Muscle layer of colon (tissue), 2 donors: Measurements from ENCODE around the gene TRPM6.
"Not testable (repeated sequence)": the region's sequence is repeated elsewhere in the genome, so short reads cannot be mapped to it uniquely, and the experiment has no call there.

Experiments
- H3K27ac ChIP-seq: one replicate; pipeline ENCODE4 v1.7.0; 2013; ENCODE audit warnings: low read depth, mild to moderate bottlenecking, low read length, moderate library complexity
- H3K27me3 ChIP-seq, 2 donors: one replicate each; pipeline ENCODE4 v1.7.0; 2013; ENCODE audit warnings: low read length in 2 of 2, mild to moderate bottlenecking in 2 of 2; ENCODE audit not compliant: insufficient read depth in 2 of 2, control insufficient read depth in 1 of 2
- H3K36me3 ChIP-seq: one replicate; pipeline ENCODE4 v1.7.0; 2013; ENCODE audit warnings: mild to moderate bottlenecking, low read length; ENCODE audit not compliant: insufficient read depth
- H3K4me1 ChIP-seq: one replicate; pipeline ENCODE4 v1.7.0; 2013; ENCODE audit warnings: mild to moderate bottlenecking, low read length; ENCODE audit not compliant: insufficient read depth
- H3K4me3 ChIP-seq, 2 donors: one replicate each; pipeline ENCODE4 v1.7.0; 2013; ENCODE audit warnings: low read length in 2 of 2, low read depth in 1 of 2, mild to moderate bottlenecking in 1 of 2, moderate library complexity in 1 of 2
- H3K9ac ChIP-seq: one replicate; pipeline ENCODE4 v1.7.0; 2013; ENCODE audit warnings: low read length
- H3K9me3 ChIP-seq: one replicate; pipeline ENCODE4 v1.7.0; 2013; ENCODE audit warnings: mild to moderate bottlenecking, low read length
- donor health status: abdominal sarcoma.
- donor health status: Adenocarcinoma of cecum.

Gene TRPM6, protein sequence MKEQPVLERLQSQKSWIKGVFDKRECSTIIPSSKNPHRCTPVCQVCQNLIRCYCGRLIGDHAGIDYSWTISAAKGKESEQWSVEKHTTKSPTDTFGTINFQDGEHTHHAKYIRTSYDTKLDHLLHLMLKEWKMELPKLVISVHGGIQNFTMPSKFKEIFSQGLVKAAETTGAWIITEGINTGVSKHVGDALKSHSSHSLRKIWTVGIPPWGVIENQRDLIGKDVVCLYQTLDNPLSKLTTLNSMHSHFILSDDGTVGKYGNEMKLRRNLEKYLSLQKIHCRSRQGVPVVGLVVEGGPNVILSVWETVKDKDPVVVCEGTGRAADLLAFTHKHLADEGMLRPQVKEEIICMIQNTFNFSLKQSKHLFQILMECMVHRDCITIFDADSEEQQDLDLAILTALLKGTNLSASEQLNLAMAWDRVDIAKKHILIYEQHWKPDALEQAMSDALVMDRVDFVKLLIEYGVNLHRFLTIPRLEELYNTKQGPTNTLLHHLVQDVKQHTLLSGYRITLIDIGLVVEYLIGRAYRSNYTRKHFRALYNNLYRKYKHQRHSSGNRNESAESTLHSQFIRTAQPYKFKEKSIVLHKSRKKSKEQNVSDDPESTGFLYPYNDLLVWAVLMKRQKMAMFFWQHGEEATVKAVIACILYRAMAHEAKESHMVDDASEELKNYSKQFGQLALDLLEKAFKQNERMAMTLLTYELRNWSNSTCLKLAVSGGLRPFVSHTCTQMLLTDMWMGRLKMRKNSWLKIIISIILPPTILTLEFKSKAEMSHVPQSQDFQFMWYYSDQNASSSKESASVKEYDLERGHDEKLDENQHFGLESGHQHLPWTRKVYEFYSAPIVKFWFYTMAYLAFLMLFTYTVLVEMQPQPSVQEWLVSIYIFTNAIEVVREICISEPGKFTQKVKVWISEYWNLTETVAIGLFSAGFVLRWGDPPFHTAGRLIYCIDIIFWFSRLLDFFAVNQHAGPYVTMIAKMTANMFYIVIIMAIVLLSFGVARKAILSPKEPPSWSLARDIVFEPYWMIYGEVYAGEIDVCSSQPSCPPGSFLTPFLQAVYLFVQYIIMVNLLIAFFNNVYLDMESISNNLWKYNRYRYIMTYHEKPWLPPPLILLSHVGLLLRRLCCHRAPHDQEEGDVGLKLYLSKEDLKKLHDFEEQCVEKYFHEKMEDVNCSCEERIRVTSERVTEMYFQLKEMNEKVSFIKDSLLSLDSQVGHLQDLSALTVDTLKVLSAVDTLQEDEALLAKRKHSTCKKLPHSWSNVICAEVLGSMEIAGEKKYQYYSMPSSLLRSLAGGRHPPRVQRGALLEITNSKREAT (N-terminal part only)

DNA sequence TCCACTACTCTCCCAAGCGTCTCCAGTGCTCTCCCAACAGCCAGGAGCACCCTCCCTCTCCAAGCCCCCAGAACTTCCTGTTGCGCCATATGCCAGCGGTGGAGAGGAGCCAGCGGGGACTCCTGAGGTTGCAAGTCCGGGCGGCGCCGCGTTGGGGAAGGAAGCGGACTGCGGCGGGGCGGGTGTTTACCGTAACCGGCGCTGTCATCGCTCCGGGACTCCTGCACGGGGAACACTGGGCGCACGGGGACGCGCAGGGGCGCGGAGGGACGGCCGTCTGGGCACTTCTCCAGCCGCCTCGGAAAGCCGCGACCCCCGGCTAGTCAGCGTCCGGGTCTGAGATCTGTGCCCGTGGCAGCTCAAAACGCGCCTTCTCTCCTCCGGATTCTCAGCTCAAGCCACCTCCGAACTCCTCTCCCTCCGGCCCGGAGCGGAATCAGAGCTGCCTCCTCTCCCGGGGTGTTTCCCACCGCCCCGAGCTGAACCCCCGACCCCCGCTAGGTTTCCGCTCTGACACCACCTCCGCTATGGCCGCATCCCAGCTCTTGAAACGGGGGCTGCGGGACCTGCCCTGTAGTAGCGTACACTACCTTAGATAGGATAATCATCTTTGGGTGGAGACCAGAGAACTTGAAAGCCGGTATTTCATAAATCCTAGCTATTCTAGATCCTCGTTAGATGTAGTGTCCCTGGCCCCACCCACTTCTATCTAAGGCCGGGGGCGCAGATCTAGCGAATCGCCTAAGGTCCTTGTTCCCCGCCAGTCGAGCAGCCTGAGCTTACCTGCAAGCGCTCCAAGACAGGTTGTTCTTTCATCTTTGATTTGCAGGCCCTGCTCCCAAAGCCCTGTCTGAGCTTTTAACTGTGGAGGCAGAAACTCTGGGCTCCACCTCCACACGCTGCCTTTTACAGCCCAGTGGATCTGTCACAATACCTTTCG, at the start of gene TRPM6:
TSS of gene TRPM6 (minus strand) at position 881 of the 940 bp plus-strand sequence. CDS start at position 816, 65 bp downstream.
- H3K27ac ChIP-seq, result no peak within 1 kb of the TSS
- H3K4me1 ChIP-seq, result peaks cover 6% of the 10 kb centered on the region
- H3K9me3 ChIP-seq, result no peaks in the 10 kb centered on the region
- H3K9ac ChIP-seq, result no peak within 1 kb of the TSS
- H3K27me3 ChIP-seq, result no peaks in the 10 kb centered on the region
- H3K4me3 ChIP-seq, result peak within 1 kb of the TSS; percentile 46 to 80
- no peaks in the 10 kb centered on the region for H3K36me3 ChIP-seq

DNA sequence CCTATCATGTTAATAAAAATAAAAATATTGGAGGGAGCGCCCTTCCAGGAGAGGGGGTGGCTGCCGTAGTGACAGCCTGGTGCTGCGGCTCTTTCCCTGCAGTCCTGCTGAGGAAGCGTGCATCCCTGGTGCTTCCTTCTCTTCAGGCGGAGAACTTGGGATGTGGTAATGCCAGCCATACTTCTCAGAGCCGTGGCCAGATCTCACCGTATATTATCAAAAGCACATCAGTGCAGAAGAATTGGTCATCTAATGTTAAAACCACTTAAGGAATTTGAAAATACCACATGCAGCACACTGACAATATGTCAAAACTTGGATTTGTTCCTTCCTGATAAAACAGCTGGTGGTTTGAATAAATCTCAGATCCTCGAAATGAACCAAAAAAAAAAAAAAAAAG, 47.3 kb upstream of the TRPM6 start:
- no peaks in the 10 kb centered on the region for H3K36me3 ChIP-seq
- no peak overlapping the region for H3K4me3 ChIP-seq
- no peaks in the 10 kb centered on the region for H3K27me3 ChIP-seq
- no peak overlapping the region for H3K27ac ChIP-seq
- no peaks in the 10 kb centered on the region for H3K9me3 ChIP-seq
- no peak overlapping the region for H3K9ac ChIP-seq
- H3K4me1 ChIP-seq, result no peaks in the 10 kb centered on the region

DNA sequence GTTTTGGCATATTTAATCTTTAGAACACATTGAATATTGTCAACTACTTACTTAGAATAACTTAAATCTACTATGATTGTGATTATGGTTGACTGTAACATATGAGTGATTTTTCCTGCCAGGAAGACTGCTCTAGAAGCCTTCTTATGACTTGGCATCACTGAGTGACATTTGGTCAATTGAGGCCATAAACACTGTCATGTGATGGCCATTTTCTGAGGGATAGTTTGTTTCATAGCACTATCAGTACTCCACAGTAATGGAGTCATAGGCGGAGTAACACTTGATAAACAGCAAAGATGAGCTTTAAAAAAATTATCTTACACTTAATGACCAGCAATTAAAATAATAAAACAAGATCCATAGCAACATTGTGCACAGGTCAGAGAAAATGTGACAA, 34.0 kb upstream of the TRPM6 start:
- Histone ChIP-seq H3K36me3 (no peaks in the 10 kb centered on the region), H3K27ac (no peak overlapping the region), H3K4me1 (no peaks in the 10 kb centered on the region), H3K27me3 (no peaks in the 10 kb centered on the region), H3K4me3 (no peak overlapping the region), H3K9ac (no peak overlapping the region), H3K9me3 (no peaks in the 10 kb centered on the region)

DNA sequence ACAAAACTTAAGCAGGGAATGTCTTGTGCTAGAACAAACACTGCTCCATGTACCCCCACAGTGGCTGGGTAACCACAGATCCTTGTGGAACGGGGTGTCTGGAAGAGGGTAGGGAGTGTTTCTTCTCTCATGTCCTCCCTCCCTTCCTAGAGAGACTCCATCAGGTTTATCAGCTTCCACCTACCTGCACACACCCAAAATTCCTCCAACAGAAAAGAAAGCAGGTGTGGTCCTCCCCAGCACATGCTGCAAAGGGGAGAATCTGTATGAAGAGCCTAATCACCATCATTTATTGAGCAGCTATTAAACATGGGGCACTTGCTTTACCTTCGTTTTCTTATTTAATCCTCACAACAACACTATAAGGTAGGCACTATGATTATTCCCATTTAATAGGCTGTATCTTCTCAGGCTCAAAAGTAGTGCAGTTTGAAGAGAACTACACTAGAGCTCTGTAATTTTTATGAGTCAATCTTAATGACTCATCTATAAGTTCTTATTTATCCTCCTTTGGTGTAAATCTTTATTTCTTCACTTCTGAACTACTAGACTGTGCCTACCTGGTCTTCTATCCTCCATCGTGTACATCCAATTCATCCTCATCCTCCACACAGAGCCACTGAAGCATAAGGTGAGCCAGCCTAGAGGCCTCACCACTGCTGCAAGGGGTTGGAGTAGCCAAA, 33.4 kb upstream of the TRPM6 start:
- H3K36me3 ChIP-seq, result no peaks in the 10 kb centered on the region
- H3K9ac ChIP-seq, result no peak overlapping the region
- no peaks in the 10 kb centered on the region for H3K9me3 ChIP-seq
- H3K27me3 ChIP-seq, result no peaks in the 10 kb centered on the region
- H3K27ac ChIP-seq, result no peak overlapping the region
- H3K4me3 ChIP-seq, result no peak overlapping the region
- H3K4me1 ChIP-seq, result no peaks in the 10 kb centered on the region

DNA sequence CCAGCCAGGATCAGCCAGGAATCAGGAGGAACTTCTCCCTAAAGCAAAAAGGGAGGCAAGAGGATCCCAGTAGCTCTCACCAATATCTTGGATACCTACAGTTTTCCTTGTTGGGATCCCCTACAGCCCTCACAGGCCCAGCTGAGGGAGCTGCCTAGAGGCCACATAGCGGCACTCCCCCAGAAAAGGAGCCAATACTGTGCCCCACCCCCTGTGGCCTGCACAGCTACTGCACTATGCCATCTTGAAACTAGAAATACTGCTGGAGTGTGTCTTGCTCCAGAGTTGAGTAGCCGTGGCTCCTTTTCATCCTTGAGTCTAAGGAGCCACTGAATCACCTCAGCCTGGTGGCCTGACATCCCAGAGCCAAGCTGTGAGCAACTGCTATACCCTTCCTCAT, 22.3 kb upstream of the TRPM6 start:
- no peak overlapping the region for H3K4me3 ChIP-seq
- no peaks in the 10 kb centered on the region for H3K27me3 ChIP-seq

DNA sequence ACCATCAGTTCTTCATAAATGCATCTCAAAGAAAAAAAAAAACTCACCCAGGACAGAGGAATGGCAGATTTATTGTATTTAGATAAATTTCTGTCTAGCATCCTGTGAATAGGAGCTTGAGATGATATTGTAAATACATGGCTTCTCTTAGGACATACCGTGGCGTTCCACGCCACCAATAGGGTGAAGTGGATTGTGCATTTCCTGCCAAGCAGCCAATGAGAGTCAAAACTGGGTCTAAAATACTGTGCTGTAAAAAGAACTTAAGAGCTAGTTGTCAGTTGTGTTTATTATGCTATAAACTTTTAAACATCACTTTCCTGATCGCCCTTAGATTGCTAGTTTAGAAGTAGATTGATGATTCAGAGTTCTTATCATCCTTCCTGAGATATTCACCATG, 20.9 kb upstream of the TRPM6 start:
- H3K9ac ChIP-seq, result no peak overlapping the region
- no peak overlapping the region for H3K27ac ChIP-seq
- no peaks in the 10 kb centered on the region for H3K36me3 ChIP-seq
- no peaks in the 10 kb centered on the region for H3K4me1 ChIP-seq
- no peak overlapping the region for H3K4me3 ChIP-seq
- no peaks in the 10 kb centered on the region for H3K9me3 ChIP-seq
- H3K27me3 ChIP-seq, result no peaks in the 10 kb centered on the region

More for the DNA sequence above, 22.3 kb upstream of the TRPM6 start:
- H3K9ac ChIP-seq, result no peak overlapping the region
- H3K27ac ChIP-seq, result no peak overlapping the region
- no peaks in the 10 kb centered on the region for H3K4me1 ChIP-seq
- H3K9me3 ChIP-seq, result no peaks in the 10 kb centered on the region
- no peaks in the 10 kb centered on the region for H3K36me3 ChIP-seq

DNA sequence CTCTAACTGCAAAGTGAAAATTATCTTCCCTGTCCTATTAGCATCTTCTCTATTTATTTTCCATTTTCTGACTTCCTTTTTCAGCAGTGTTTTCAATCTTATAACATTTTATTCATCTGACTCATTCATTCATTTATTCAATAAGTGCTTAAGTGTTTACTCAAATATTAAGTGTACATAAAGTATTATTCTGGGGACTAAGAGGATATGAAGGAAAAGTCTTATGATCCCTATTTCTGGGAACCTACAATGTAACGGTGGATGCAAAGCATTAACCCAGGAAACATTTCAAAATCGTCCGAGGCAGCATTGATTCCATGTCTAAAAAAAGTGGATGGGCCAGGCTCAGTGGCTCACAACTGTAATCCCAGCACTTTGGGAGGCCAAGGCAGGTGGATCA, 19.4 kb upstream of the TRPM6 start:
- no peak overlapping the region for H3K27ac ChIP-seq
- no peak overlapping the region for H3K9ac ChIP-seq
- H3K4me1 ChIP-seq, result no peaks in the 10 kb centered on the region
- H3K27me3 ChIP-seq, result no peaks in the 10 kb centered on the region
- H3K4me3 ChIP-seq, result no peak overlapping the region
- H3K36me3 ChIP-seq, result no peaks in the 10 kb centered on the region
- no peaks in the 10 kb centered on the region for H3K9me3 ChIP-seq

DNA sequence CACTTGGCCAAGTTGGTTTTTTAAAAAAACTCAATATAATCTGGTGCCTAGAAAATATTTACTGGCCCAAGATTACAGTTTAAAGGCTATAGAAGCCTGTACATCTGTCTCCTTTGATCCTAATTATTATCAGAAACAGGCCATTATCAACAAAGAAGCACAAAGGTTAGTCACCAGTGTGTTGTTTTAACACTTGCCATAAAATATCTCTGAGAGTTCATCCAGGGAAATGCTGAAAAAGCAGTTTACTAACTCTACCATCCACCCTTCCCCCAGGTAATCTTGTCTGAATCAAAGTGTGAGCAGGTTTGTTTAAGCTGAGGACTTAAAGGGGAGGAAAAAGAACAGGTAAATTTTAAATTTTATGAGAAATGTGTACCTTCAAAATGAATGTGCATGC, 13.3 kb upstream of the TRPM6 start:
- no peak overlapping the region for H3K4me3 ChIP-seq

DNA sequence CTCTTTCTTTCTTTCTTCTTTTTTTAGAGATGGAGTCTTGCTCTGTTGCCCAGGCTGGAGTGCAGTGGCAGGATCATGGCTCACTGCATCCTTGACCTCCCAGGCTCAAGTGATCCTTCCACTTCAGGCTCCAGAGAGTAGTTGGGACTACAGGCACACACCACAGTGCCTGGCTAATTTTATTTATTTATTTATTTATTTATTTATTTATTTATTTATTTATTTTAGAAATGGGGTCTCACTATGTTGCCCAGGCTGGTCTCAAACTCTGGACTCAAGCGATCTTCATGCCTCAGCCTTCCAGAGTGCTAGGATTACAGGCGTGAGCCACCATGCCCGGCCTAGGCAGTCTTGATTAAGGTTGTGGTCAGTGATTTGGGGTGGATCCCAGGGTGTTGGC, 728 bp upstream of the TRPM6 start:
- not testable (repeated sequence) for H3K27ac ChIP-seq, H3K9ac ChIP-seq, H3K36me3 ChIP-seq, H3K4me1 ChIP-seq, H3K27me3 ChIP-seq, H3K4me3 ChIP-seq, H3K9me3 ChIP-seq

More for the DNA sequence above, 13.3 kb upstream of the TRPM6 start:
- no peak overlapping the region for H3K27ac ChIP-seq
- no peaks in the 10 kb centered on the region for H3K9me3 ChIP-seq
- no peaks in the 10 kb centered on the region for H3K36me3 ChIP-seq
- no peak overlapping the region for H3K9ac ChIP-seq
- no peaks in the 10 kb centered on the region for H3K27me3 ChIP-seq
- no peaks in the 10 kb centered on the region for H3K4me1 ChIP-seq

DNA sequence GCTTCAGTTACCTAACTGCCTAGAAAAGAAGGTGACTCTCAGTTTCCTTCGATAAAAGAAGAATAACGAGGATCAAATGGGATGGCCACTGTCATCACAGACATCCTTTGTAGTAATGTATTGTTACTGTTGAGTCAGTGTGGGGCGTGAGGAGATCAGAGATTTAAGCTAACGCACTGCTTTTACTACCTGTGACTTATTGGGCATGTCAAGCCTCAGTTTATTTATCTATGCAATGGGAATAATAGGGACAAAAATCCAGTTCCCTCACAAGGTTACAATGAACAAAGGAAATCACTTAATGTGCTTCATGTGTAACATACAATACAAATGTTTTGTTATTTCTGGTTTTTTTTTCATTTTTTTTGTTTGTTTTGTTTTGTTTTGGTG, 255 bp upstream of the TRPM6 start:
- no peak overlapping the region for H3K9ac ChIP-seq
- no peaks in the 10 kb centered on the region for H3K36me3 ChIP-seq
- peaks cover 6% of the 10 kb centered on the region for H3K4me1 ChIP-seq
- H3K4me3 ChIP-seq, result peak overlapping the region in 1 of 2 donors; percentile 80
- no peaks in the 10 kb centered on the region for H3K9me3 ChIP-seq
- H3K27me3 ChIP-seq, result no peaks in the 10 kb centered on the region
- no peak overlapping the region for H3K27ac ChIP-seq
